Activated naive CD8-positive, alpha-beta T cell treated with anti-CD3 and anti-CD28 coated beads, Interleukin-2, amount 50 U/mL, for 16 hours (primary cell): ENCODE data around the gene CPEB4.

ENCODE experiments used
- DNase-seq: peaks from one replicate; pipeline ENCODE4 v3.0.0-alpha.2; 2020; ENCODE audit warnings: low read depth, low spot score

The CPEB4 gene

GRCh38 chr5:173913686-173914321, 25.7 kb downstream of the CPEB4 start:
- DNase-seq, result no peak

DNA sequence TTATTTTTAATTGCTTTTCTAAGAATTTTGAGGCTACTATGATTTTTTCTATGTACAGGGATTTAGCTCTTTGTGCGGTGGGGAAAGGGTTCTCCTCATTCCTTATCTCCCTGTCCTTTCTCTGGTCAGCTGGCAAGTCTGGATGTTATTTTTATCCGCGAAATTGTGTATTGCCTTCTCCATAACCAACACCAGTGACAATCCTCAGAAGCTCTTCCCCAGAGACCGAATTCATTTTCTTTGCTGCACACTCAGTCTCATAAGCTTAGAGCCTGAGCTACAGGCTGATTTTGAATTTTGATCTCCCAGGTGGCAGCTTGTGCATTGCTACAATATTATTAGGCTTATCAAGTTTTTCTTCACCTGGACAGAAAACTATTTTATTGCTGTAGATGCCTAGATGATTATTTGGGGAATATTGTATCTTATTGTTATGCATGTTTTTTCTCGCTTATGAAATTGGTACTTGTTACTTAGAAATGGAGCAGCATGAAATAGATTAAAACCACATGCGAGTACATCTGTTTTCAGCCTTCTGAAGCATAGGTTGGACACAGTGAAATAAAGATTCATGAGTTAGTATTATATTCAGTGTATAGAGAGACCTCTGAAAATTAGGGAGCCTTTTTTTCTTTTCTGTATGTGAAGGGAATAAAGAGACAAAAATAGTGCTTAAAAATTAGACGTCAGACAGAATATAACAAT, 27.3 kb downstream of the CPEB4 start:
- no peak for DNase-seq

DNA sequence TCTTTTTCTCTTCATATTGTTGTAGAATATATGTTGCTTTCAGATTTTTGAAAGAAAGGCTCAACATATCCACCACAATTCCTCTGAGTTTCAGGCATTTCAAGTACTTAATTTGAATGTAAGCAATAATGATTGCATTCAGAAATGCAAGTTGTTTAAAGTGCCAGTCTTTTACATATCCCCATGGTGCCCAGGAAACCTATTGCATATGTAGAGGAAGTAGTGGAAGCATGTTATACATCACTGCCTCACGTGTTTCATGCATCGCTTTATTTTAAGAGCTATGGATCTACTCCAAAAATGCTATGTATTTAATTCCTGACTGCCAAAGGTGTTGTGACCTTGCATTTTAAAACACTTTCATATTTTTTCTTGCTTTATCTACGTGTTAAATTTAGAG, 28.1 kb downstream of the CPEB4 start:
- DNase-seq, result no peak

- DNase-seq, result no peak
Observed at GRCh38 chr5:173917788-173918786, 29.9 kb downstream of the CPEB4 start.

DNA sequence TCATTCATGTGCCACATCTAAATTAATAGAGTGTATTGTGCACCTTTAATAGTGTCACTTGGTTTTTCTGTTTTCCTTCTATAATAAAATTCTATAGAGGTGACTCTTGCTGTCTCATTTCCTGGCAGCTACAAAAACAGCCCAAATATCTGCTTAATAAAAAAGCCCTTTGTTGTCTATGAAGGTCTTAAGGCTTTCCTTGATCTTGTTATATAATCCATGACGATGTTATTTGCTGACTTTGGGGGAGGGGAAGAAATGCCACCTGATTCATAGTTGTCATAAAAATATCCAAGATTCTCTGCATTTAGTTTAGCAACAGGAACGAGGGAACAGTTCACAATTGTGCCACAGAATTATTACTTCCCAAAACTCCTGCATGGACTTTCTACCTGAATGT, 31.3 kb downstream of the CPEB4 start:
- no peak for DNase-seq

GRCh38 chr5:173920024-173920753, 32.0 kb downstream of the CPEB4 start:
- no peak for DNase-seq

- no peak for DNase-seq
Observed at GRCh38 chr5:173920866-173921555, 32.9 kb downstream of the CPEB4 start.

DNA sequence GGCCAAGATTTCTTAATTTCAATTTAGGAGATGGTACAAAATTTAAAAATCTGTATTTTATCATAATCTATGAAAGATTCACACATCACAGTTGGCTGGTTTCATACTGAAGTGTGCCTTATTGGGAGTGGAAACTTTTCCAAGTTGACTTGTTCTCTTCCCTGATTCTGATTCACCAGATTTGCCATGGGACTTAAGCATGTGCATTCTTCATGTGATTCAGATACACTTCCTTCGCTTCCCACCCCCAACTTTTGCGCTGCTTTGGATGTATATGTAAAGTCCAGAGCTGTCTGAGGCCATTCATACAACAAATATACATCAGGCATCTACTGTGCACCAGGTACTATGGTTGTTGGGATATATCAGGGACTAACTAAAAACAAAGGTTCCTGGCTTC, 34.4 kb downstream of the CPEB4 start:
- no peak for DNase-seq

- no peak for DNase-seq
Observed at GRCh38 chr5:173923218-173924095, 35.3 kb downstream of the CPEB4 start.

DNA sequence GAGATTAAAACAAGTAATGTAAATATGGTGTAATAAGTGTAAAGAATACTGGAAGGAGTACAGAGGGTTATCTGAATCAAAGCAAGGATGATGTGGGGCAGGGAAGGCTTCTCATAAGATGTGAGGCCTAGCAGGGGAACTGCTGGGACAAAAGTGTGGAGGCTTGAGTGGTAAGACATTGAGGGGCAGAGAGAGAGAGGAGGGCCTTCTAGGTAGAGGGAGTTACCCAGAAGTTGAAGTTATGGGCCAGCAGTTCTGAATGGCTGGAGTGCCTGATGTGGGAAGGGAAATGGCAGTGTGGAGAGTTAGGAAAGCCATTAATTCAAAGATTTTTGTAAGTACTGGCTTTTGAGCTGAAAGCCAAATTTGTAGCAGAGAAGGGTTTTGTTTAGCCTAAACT, 36.8 kb downstream of the CPEB4 start:
- DNase-seq, result no peak

GRCh38 chr5:173925449-173926071, 37.4 kb downstream of the CPEB4 start:
- DNase-seq, result no peak

GRCh38 chr5:173926359-173926758, 38.2 kb downstream of the CPEB4 start:
- no peak for DNase-seq

GRCh38 chr5:173928871-173929574, 40.9 kb downstream of the CPEB4 start:
- no peak for DNase-seq

- DNase-seq, result no peak
Observed at GRCh38 chr5:173932695-173933139, 44.6 kb downstream of the CPEB4 start.

- DNase-seq, result no peak
Observed at GRCh38 chr5:173933901-173934300, 45.8 kb downstream of the CPEB4 start.

DNA sequence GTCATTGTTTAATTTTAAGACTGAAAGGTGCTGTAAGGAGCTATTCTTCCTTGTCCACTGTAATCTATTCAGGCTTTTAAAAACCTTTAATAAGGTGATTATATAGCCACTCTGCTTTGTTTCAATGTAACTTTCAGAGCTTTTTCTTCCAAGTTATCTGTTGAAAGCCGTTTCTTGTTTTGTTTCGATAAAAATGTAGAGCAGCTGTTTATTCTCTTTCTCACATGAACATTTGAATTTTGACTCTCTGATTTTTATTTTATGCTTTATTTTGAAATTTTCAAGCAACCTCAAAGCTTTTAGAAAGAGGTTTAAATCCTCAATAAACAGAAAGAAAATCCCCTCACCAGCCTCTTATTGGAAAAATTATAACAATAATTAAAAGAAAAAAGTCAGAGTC, 47.2 kb downstream of the CPEB4 start:
- DNase-seq, result no peak

DNA sequence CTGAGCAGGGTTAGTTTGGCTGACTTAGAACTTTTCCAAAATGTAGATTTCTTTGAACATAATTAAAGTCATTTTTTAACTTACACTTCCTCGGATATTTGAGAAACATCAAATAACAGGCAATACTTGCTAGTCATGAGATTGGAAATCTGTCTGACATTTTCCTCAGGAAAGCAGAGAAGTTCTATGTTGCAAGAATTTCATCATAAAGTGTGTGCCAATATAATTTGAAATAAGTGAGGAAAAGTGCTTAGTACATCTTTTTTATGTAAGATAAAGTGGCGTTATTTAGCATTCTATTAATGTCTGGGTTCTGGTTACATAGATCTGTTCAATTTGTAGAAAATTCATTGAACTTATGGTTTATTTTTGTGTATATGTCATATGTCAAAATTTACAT, 52.1 kb downstream of the CPEB4 start:
- no peak for DNase-seq

DNA sequence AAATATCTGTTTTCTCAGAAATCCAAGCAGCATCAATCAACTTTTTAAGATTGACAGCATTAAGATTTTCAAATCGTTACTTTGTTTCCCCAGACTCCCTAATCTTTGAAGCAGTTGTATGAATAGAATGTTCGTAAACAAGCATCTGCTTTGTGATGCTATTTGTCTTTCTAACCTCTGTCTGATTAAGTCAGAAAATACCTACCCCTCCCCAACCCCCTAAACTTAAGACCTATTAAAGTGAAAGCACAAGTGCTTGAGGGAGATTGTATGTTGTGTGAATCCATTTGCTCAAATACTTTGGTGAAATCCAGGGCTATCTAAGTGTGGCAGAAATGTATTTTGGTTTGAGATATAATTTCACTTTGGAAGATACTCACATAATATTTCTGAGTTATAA, 53.0 kb downstream of the CPEB4 start:
- no peak for DNase-seq
